K562 (cell line): Measurements from ENCODE around the gene PPP1R10. TPM values are rescaled to one million over a fixed set of nuclear protein-coding genes. Genes with fewer than 3 reads are reported as not detected.

Experiments used
- ARID2 ChIP-seq: fragments of 450-650 bp; IDR thresholded peaks from 2 replicates; pipeline ENCODE4 v1.6.1; 2017; ENCODE audit warnings: antibody characterized with exemption, mild to moderate bottlenecking
- CTBP1 ChIP-seq: fragments of 450-650 bp; IDR thresholded peaks from 2 replicates; pipeline ENCODE4 v1.6.1; 2016; ENCODE audit warnings: borderline replicate concordance
- DNMT1 ChIP-seq: fragments of 450-650 bp; IDR thresholded peaks from 2 replicates; pipeline ENCODE4 v1.6.1; 2016; ENCODE audit warnings: antibody characterized with exemption, mild to moderate bottlenecking
- ELF1 ChIP-seq: fragments of 200-800 bp; sonication (Bioruptor generic); IDR thresholded peaks from 2 replicates; pipeline ENCODE4 v1.6.1; 2016; ENCODE audit warnings: missing genetic modification characterization, missing compliant biosample characterization
- HEY1 ChIP-seq: fragments of 250-450 bp; sonication (Bioruptor Pico); IDR thresholded peaks from 2 replicates; pipeline ENCODE4 v1.5.0; 2020; ENCODE audit warnings: mild to moderate bottlenecking, moderate library complexity, borderline replicate concordance
- HMGN3 ChIP-seq: IDR thresholded peaks from 2 replicates; pipeline ENCODE4 v1.6.1; 2011; ENCODE audit warnings: borderline replicate concordance, low read depth, mild to moderate bottlenecking, mixed read lengths, low read length; ENCODE audit not compliant: insufficient read length; ENCODE audit errors: extremely low read depth
- HNRNPLL ChIP-seq: fragments of 200-400 bp; formaldehyde crosslinking; IDR thresholded peaks from 2 replicates; pipeline ENCODE4 v1.6.1; 2017; ENCODE audit warnings: low read length, low read depth, mild to moderate bottlenecking; ENCODE audit not compliant: poor library complexity, severe bottlenecking
- MAFG ChIP-seq: fragments of 450-650 bp; conservative IDR thresholded peaks from 2 replicates; pipeline ENCODE4 v1.6.1; 2016; ENCODE audit warnings: missing genetic modification characterization, missing compliant biosample characterization
- MEF2D ChIP-seq: conservative IDR thresholded peaks from 2 replicates; pipeline ENCODE4 v1.6.1; 2016; ENCODE audit warnings: low read depth, missing genetic modification characterization, missing compliant biosample characterization
- RNF2 ChIP-seq: sonication (generic); IDR thresholded peaks from 2 replicates; pipeline ENCODE4 v1.6.1; 2016
- ZEB2 ChIP-seq: fragments of 450-650 bp; IDR thresholded peaks from 2 replicates; pipeline ENCODE4 v1.6.1; 2016
- ZNF124 ChIP-seq: sonication (generic); formaldehyde crosslinking; IDR thresholded peaks from 2 replicates; pipeline ENCODE4 v1.8.1; 2022; ENCODE audit warnings: missing genetic modification reagents
- ZNF668 ChIP-seq: fragments of 250-450 bp; sonication (Bioruptor Pico); IDR thresholded peaks from 2 replicates; pipeline ENCODE4 v1.8.0; 2022; ENCODE audit warnings: mild to moderate bottlenecking, inconsistent platforms
- ZNF76 ChIP-seq: fragments of 250-450 bp; sonication (Bioruptor Pico); IDR thresholded peaks from 2 replicates; pipeline ENCODE4 v1.4.0; 2020; ENCODE audit warnings: mild to moderate bottlenecking, moderate library complexity, borderline replicate concordance
- polyA plus RNA-seq, 8 experiments: library from polyadenylated mRNA; depleted of rRNA in 4 of 8; stranded (reverse) in 5 of 8; unstranded in 3 of 8; fragments of >200 nt; fragmentation: Nextera tagmentation in 2 of 8; fragmentation: Illumina TruSeq in 1 of 8; extraction: Ambion mirVana in 2 of 8; extraction: Trizol in 1 of 8; gene quantifications; 2 replicates each; pipeline versions ENCODE4 v1.2.1 to v1.2.3, GENCODE V29; 2011 to 2014; ENCODE audit warnings: inconsistent platforms in 1 of 8, missing spikeins in 1 of 8
- total RNA-seq, 7 experiments: library from RNA; depleted of rRNA in 6 of 7; stranded (reverse); fragments of >200 nt in 6 of 7; fragmentation: Illumina TruSeq in 2 of 7; extraction: Trizol in 2 of 7; gene quantifications; 2 replicates each; pipeline versions ENCODE4 v1.2.1 to v1.2.3, GENCODE V29; 2011 to 2021; ENCODE audit warnings: low replicate concordance in 1 of 7
- TF ChIP-seq, protein P1 (sequence below): fragments of 450-650 bp; conservative IDR thresholded peaks from 2 replicates; pipeline ENCODE4 v1.6.1; 2016; ENCODE audit warnings: missing genetic modification characterization, low read depth, mild to moderate bottlenecking, missing compliant biosample characterization, moderate library complexity
- TF ChIP-seq, protein P2 (sequence below): fragments of 200-800 bp; sonication (Bioruptor generic); IDR thresholded peaks from 2 replicates; pipeline ENCODE4 v1.6.1; 2016; ENCODE audit warnings: missing genetic modification characterization, missing compliant biosample characterization
- TF ChIP-seq, protein P3 (sequence below): fragments of 450-650 bp; formaldehyde crosslinking; IDR thresholded peaks from 2 replicates; pipeline ENCODE4 v1.4.0; 2020; ENCODE audit warnings: mild to moderate bottlenecking, moderate library complexity
- TF ChIP-seq, protein P4 (sequence below), 2 experiments: fragments of 450-650 bp; conservative IDR thresholded peaks; 2 replicates each; pipeline ENCODE4 v1.6.1; 2017; ENCODE audit warnings: mild to moderate bottlenecking in 2 of 2, moderate library complexity in 2 of 2

Gene PPP1R10
- total and polyA plus RNA-seq, 9 of the 15 experiments (the other 6 are each of a cell fraction or from before 2014, with no cell fraction given), result 14.1 to 65.5 (median 32.6) TPM

DNA sequence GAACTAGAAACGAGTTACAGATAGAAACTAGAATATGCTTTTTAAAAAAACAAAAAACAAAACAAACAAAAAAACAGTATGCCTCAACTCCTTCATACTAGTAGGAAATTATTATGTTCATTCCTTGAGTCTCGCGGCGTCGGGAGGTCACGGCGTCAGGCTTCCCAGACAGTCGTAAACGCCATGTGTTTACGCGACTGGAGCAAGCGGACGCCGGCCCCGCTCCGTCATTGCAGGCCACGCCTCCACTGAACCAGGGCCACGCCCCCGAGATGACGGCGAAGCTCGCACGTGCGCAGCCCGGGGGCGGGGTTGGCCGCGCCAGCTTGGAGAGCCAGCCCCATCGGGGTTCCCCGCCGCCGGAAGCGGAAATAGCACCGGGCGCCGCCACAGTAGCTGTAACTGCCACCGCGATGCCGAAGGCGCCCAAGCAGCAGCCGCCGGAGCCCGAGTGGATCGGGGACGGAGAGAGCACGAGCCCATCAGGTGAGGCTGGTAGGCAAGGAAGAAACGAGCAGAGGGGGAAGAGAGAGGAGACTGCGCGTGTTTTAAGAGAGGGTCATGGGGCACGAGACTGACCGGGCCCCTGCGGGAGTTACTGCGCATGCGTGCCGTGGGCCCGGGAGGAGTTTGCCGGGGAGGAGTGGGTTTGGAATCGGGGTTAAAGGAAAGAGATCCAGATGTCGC is 45.8 kb downstream of the PPP1R10 start, which contains the start of gene ABCF1 (continued):
- TF ChIP-seq ZEB2, result 0 out of 2 replicates have a peak, but pooled peaks have one; percentile 64
- TF ChIP-seq, protein P1, sequence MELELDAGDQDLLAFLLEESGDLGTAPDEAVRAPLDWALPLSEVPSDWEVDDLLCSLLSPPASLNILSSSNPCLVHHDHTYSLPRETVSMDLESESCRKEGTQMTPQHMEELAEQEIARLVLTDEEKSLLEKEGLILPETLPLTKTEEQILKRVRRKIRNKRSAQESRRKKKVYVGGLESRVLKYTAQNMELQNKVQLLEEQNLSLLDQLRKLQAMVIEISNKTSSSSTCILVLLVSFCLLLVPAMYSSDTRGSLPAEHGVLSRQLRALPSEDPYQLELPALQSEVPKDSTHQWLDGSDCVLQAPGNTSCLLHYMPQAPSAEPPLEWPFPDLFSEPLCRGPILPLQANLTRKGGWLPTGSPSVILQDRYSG (tag), result no peak
- TF ChIP-seq, protein P2, sequence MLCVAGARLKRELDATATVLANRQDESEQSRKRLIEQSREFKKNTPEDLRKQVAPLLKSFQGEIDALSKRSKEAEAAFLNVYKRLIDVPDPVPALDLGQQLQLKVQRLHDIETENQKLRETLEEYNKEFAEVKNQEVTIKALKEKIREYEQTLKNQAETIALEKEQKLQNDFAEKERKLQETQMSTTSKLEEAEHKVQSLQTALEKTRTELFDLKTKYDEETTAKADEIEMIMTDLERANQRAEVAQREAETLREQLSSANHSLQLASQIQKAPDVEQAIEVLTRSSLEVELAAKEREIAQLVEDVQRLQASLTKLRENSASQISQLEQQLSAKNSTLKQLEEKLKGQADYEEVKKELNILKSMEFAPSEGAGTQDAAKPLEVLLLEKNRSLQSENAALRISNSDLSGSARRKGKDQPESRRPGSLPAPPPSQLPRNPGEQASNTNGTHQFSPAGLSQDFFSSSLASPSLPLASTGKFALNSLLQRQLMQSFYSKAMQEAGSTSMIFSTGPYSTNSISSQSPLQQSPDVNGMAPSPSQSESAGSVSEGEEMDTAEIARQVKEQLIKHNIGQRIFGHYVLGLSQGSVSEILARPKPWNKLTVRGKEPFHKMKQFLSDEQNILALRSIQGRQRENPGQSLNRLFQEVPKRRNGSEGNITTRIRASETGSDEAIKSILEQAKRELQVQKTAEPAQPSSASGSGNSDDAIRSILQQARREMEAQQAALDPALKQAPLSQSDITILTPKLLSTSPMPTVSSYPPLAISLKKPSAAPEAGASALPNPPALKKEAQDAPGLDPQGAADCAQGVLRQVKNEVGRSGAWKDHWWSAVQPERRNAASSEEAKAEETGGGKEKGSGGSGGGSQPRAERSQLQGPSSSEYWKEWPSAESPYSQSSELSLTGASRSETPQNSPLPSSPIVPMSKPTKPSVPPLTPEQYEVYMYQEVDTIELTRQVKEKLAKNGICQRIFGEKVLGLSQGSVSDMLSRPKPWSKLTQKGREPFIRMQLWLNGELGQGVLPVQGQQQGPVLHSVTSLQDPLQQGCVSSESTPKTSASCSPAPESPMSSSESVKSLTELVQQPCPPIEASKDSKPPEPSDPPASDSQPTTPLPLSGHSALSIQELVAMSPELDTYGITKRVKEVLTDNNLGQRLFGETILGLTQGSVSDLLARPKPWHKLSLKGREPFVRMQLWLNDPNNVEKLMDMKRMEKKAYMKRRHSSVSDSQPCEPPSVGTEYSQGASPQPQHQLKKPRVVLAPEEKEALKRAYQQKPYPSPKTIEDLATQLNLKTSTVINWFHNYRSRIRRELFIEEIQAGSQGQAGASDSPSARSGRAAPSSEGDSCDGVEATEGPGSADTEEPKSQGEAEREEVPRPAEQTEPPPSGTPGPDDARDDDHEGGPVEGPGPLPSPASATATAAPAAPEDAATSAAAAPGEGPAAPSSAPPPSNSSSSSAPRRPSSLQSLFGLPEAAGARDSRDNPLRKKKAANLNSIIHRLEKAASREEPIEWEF (CRISPR knock-in tag), result no peak
- peak; percentile 36 for TF ChIP-seq RNF2
- TF ChIP-seq HNRNPLL, result peak; percentile 100
- TF ChIP-seq ZNF124 (CRISPR knock-in tag), result no peak
- TF ChIP-seq, protein P3, sequence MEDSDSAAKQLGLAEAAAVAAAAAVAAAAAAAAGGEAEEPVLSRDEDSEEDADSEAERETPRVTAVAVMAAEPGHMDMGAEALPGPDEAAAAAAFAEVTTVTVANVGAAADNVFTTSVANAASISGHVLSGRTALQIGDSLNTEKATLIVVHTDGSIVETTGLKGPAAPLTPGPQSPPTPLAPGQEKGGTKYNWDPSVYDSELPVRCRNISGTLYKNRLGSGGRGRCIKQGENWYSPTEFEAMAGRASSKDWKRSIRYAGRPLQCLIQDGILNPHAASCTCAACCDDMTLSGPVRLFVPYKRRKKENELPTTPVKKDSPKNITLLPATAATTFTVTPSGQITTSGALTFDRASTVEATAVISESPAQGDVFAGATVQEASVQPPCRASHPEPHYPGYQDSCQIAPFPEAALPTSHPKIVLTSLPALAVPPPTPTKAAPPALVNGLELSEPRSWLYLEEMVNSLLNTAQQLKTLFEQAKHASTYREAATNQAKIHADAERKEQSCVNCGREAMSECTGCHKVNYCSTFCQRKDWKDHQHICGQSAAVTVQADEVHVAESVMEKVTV (CRISPR knock-in tag), result 0 out of 2 replicates have a peak, but pooled peaks have one; percentile 15
- peak; percentile 98 for TF ChIP-seq HMGN3
- no peak for TF ChIP-seq ARID2
- TF ChIP-seq, protein P4, sequence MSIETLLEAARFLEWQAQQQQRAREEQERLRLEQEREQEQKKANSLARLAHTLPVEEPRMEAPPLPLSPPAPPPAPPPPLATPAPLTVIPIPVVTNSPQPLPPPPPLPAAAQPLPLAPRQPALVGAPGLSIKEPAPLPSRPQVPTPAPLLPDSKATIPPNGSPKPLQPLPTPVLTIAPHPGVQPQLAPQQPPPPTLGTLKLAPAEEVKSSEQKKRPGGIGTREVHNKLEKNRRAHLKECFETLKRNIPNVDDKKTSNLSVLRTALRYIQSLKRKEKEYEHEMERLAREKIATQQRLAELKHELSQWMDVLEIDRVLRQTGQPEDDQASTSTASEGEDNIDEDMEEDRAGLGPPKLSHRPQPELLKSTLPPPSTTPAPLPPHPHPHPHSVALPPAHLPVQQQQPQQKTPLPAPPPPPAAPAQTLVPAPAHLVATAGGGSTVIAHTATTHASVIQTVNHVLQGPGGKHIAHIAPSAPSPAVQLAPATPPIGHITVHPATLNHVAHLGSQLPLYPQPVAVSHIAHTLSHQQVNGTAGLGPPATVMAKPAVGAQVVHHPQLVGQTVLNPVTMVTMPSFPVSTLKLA (conservative IDR thresholded peaks at IDR 0.05), result peak; percentile 100
- no peak for TF ChIP-seq MEF2D (tag)
- TF ChIP-seq ELF1, result peak; percentile 83
- no peak for TF ChIP-seq ZNF668 (CRISPR knock-in tag)
- peak; percentile 85 for TF ChIP-seq CTBP1
- peak; percentile 75; the same call in 1 of the 2 replicates for TF ChIP-seq ZNF76
- TF ChIP-seq DNMT1, result no peak
- TF ChIP-seq MAFG (tag), result no peak
- TF ChIP-seq HEY1 (CRISPR knock-in tag), result no peak
